SU-DHL-6 (cell line): ENCODE results near the gene ACBD4.

Source experiments
- CTCF ChIP-seq: fragments of 200-600 bp; sonication (generic); IDR thresholded peaks from one replicate; pipeline ENCODE4 v1.5.1; 2017; ENCODE audit warnings: antibody characterized with exemption, mild to moderate bottlenecking, low read length, moderate library complexity; ENCODE audit not compliant: insufficient read depth, poor library complexity, severe bottlenecking
- EZH2phosphoT487 ChIP-seq: fragments of 200-600 bp; sonication (generic), shearing (Covaris generic); conservative IDR thresholded peaks from 2 replicates; pipeline ENCODE4 v1.6.1; 2018; ENCODE audit warnings: mild to moderate bottlenecking, antibody characterized with exemption, low read length, moderate library complexity, mixed read lengths

DNA sequence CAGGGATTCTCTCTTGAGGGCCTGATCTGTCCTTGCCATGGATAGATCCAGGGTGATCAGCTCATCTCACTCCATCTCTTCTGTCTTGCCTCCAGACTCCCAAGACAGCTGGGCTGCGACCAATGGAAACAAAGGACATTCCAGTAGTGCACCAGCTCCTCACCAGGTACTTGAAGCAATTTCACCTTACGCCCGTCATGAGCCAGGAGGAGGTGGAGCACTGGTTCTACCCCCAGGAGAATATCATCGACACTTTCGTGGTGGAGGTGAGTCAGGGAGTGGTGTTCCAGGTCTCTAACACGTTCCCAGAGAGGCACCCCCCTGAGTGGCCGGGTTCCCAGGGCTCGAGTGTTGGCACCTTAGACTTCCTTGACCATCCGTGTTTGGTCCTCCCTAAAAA lies 32.6 kb upstream of the ACBD4 start:
- no peak for TF ChIP-seq CTCF
- no peak for TF ChIP-seq EZH2phosphoT487
